ENCODE measurements around the gene HECTD2.

Gene HECTD2

DNA sequence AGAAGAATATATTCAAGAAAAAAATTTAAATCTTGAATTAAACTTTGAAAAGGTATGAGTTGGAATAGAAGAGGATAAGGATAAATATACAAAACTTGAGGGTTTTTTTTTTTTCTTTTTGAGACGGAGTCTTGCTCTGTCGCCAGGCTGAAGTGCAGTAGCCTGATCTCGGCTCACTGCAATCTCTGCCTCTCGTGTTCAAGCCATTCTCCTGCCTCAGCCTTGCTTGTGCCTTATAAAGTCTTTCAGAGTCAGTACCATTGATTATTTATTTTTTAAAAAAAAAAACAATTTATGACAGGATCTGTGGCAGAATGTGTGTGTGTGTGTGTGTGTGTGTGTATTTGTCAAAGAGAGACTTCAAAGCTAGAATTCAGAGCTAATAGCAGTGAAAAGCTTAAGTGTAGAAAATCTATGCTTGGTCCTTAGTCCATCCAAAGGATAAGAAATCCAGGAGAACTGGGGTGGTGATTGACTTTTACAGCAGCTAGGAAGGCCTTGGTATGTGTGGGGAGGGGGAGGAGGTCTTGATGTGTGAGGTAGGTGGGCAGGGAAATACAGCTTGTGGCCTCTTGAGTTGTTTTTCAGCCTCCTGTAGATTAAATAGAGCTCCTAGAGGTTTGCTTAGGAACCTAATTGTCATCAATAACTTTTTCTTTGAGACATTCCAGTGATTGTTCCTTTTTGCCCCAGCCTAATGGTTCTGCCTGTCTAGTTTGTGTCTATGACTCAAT is 2.4 kb downstream of the HECTD2 start:
- peaks cover 60% of the 10 kb centered on the region for H3K79me2 ChIP-seq (ENCODE audit: control insufficient read depth, insufficient read depth, low read length, unreplicated experiment)
- H3K27ac ChIP-seq (ENCODE audit: low read depth, low read length), result no peak overlapping the region
- peaks cover 17% of the 10 kb centered on the region for H3K4me1 ChIP-seq (ENCODE audit: control insufficient read depth, insufficient read depth, low read length, unreplicated experiment)
- no peak overlapping the region for H2AFZ ChIP-seq (ENCODE audit: low read length, unreplicated experiment)
- H3K36me3 ChIP-seq (ENCODE audit: insufficient read depth, low read length), result no peaks in the 10 kb centered on the region
- H3K4me3 ChIP-seq (ENCODE audit: low read depth, low read length), result no peak overlapping the region; the same call in 1 of the 2 replicates
- H3K27me3 ChIP-seq (ENCODE audit: insufficient read depth, low read length), result no peaks in the 10 kb centered on the region

DNA sequence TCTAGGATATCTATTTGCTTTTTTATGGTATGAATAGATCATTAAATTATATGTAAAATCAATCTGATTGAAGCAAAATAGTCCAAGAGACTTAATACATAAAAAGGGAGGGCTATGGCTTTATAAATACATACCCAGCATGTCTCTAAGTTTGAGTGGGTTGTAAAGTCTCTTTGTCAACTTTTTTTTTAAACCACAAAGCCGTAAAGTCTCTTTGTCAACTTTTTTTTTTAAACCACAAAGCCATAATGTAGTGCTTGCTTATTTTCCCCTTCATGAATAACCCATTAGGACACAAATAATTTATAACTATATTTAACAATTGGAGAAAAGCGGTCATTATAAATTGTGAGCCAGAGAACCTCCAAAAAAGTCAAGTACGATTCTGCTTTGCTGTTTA is 5.7 kb downstream of the HECTD2 start:
- Histone ChIP-seq H3K4me1 (ENCODE audit: control insufficient read depth, insufficient read depth, low read length, unreplicated experiment) (peaks cover 21% of the 10 kb centered on the region), H3K4me3 (ENCODE audit: low read depth, low read length) (no peak overlapping the region), H3K79me2 (ENCODE audit: control insufficient read depth, insufficient read depth, low read length, unreplicated experiment) (peaks cover 69% of the 10 kb centered on the region), H3K27ac (ENCODE audit: low read depth, low read length) (no peak overlapping the region), H2AFZ (ENCODE audit: low read length, unreplicated experiment) (no peak overlapping the region), H3K27me3 (ENCODE audit: insufficient read depth, low read length) (no peaks in the 10 kb centered on the region), H3K36me3 (ENCODE audit: insufficient read depth, low read length) (no peaks in the 10 kb centered on the region)

DNA sequence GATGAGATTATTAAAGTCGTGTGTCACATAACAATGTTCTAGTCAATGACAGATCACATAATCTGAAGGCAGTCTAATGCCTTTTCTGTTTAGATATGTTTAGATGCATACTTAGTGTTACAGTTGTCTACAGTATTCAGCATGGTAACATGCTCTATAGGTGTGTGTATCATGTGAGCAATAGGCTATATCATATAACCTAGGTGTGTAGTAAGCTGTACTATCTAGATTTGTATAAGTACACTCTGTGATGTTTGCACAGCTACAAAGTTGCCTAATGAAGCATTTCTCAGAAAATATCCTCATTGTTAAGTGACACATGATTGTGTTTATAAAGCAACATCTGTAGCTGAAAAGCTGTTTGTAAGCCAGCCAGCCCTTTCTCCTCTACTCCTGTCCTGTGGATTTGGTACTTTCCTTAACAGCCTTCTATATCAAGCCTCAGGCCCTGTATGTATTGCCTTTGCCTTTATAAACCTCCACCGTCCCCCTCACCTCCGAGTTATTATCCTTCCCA is 6.3 kb downstream of the HECTD2 start:
- Histone ChIP-seq H3K4me1 (ENCODE audit: control insufficient read depth, insufficient read depth, low read length, unreplicated experiment) (peaks cover 23% of the 10 kb centered on the region), H3K27me3 (ENCODE audit: insufficient read depth, low read length) (no peaks in the 10 kb centered on the region), H3K79me2 (ENCODE audit: control insufficient read depth, insufficient read depth, low read length, unreplicated experiment) (peaks cover 63% of the 10 kb centered on the region), H3K36me3 (ENCODE audit: insufficient read depth, low read length) (no peaks in the 10 kb centered on the region), H3K27ac (ENCODE audit: low read depth, low read length) (no peak overlapping the region), H3K4me3 (ENCODE audit: low read depth, low read length) (no peak overlapping the region), H2AFZ (ENCODE audit: low read length, unreplicated experiment) (no peak overlapping the region)

DNA sequence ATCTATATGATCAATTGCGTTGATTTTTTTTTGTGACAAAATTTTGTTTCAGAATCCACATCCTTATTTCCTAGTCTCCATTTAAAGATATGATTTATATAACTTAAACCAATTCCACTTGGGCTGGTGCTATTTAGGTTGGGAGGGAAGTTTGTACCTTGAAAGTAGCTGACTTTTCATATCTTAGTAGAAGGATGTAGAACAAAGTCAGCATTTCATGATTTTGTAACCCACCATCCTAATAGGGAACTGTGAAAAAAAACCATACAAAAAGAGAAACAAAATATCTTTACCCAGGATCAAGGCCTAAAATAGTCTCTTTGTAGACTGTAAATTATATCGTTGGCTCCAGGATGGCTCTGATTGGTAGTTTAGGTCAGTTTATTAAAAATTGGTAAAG is 8.3 kb downstream of the HECTD2 start:
- no peaks in the 10 kb centered on the region for H3K27me3 ChIP-seq (ENCODE audit: insufficient read depth, low read length)
- H3K27ac ChIP-seq (ENCODE audit: low read depth, low read length), result no peak overlapping the region
- peaks cover 17% of the 10 kb centered on the region for H3K4me1 ChIP-seq (ENCODE audit: control insufficient read depth, insufficient read depth, low read length, unreplicated experiment)
- H2AFZ ChIP-seq (ENCODE audit: low read length, unreplicated experiment), result no peak overlapping the region
- H3K4me3 ChIP-seq (ENCODE audit: low read depth, low read length), result no peak overlapping the region
- H3K79me2 ChIP-seq (ENCODE audit: control insufficient read depth, insufficient read depth, low read length, unreplicated experiment), result peaks cover 62% of the 10 kb centered on the region
- H3K36me3 ChIP-seq (ENCODE audit: insufficient read depth, low read length), result no peaks in the 10 kb centered on the region

DNA sequence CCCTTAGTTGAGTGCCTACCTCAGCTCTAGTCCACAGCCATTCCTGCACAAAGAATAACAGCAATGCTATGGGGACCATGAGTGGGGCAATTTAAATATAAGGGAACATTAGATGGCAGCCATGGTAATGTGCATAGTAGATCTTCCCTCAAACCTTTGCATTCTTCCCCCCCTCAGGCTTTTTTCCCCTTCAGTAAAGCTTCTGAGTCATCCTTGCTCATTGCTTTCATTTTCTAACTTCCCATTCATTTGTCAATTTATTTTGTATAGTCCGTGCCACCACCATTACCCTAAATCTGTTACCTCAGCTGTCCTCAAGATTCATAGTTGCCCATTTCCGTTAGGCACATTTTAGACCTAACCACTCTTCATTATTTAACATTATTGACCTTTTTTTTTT is 10.7 kb downstream of the HECTD2 start:
- peaks cover 42% of the 10 kb centered on the region for H3K79me2 ChIP-seq (ENCODE audit: control insufficient read depth, insufficient read depth, low read length, unreplicated experiment)
- H3K4me3 ChIP-seq (ENCODE audit: low read depth, low read length), result peak overlapping the region; percentile 53
- peaks cover 11% of the 10 kb centered on the region for H3K4me1 ChIP-seq (ENCODE audit: control insufficient read depth, insufficient read depth, low read length, unreplicated experiment)
- no peaks in the 10 kb centered on the region for H3K27me3 ChIP-seq (ENCODE audit: insufficient read depth, low read length)
- peak overlapping the region; percentile 28; the same call in 1 of the 2 replicates for H3K27ac ChIP-seq (ENCODE audit: low read depth, low read length)
- no peak overlapping the region for H2AFZ ChIP-seq (ENCODE audit: low read length, unreplicated experiment)
- H3K36me3 ChIP-seq (ENCODE audit: insufficient read depth, low read length), result no peaks in the 10 kb centered on the region

- Histone ChIP-seq H3K79me2 (ENCODE audit: control insufficient read depth, insufficient read depth, low read length, unreplicated experiment) (peaks cover 34% of the 10 kb centered on the region), H3K4me3 (ENCODE audit: low read depth, low read length) (no peak overlapping the region), H3K27ac (ENCODE audit: low read depth, low read length) (no peak overlapping the region), H3K4me1 (ENCODE audit: control insufficient read depth, insufficient read depth, low read length, unreplicated experiment) (peaks cover 11% of the 10 kb centered on the region), H3K27me3 (ENCODE audit: insufficient read depth, low read length) (no peaks in the 10 kb centered on the region), H3K36me3 (ENCODE audit: insufficient read depth, low read length) (0 out of 2 replicates have a peak, but pooled peaks cover 4% of the 10 kb centered on the region), H2AFZ (ENCODE audit: low read length, unreplicated experiment) (no peak overlapping the region)
These were observed 12.8 kb downstream of the HECTD2 start for GRCh38 chr10:91422915-91423314.

- H3K4me1 ChIP-seq (ENCODE audit: control insufficient read depth, insufficient read depth, low read length, unreplicated experiment), result peaks cover 11% of the 10 kb centered on the region
- H2AFZ ChIP-seq (ENCODE audit: low read length, unreplicated experiment), result no peak overlapping the region
- H3K27ac ChIP-seq (ENCODE audit: low read depth, low read length), result no peak overlapping the region
- H3K36me3 ChIP-seq (ENCODE audit: insufficient read depth, low read length), result 0 out of 2 replicates have a peak, but pooled peaks cover 4% of the 10 kb centered on the region
- H3K27me3 ChIP-seq (ENCODE audit: insufficient read depth, low read length), result no peaks in the 10 kb centered on the region
- no peak overlapping the region for H3K4me3 ChIP-seq (ENCODE audit: low read depth, low read length)
- H3K79me2 ChIP-seq (ENCODE audit: control insufficient read depth, insufficient read depth, low read length, unreplicated experiment), result peaks cover 28% of the 10 kb centered on the region
These were observed 13.9 kb downstream of the HECTD2 start for GRCh38 chr10:91424016-91424415.

DNA sequence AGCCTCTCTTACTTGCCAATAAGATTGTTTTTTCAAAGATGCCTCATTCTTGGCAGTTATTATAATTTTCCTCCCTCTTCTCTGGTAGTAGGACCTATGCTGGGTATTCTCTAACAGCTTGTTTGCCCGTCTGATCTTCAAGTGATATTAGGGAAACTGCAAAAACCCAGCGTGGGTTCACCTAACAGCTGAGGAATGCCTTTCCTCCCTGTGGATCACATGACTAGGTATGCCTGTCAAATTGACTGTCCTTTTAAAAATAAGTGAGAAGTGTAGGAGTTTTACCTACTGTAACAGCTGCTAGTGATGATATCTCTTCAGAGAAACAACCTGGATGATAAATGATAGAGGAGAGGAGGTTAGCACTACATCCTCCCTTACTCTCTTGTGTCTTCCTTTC is 22.0 kb downstream of the HECTD2 start:
- Histone ChIP-seq H2AFZ (ENCODE audit: low read length, unreplicated experiment) (no peak overlapping the region), H3K4me3 (ENCODE audit: low read depth, low read length) (no peak overlapping the region)

DNA sequence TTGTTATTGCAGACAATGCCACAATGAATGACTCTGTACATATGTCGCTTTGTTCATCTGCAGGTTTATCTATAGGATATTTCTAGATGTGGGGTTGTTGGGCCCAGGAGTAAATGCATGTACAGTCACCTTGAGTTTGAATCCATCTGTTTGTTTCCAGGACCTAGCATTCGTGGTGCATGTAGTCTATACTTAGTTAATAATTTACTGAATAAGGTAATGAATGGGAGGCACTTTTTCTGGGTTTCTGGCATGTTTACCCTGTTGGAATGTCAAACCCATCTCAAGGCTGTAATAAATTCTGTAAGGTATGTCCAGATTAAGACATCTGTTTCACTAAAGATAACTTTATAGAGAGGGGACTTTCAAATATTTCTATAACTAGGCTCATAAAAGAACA is 23.5 kb downstream of the HECTD2 start:
- peak overlapping the region; percentile 64; the same call in 1 of the 2 replicates for H3K27ac ChIP-seq (ENCODE audit: low read depth, low read length)
- H2AFZ ChIP-seq (ENCODE audit: low read length, unreplicated experiment), result no peak overlapping the region

More for the DNA sequence above, 22.0 kb downstream of the HECTD2 start:
- no peaks in the 10 kb centered on the region for H3K36me3 ChIP-seq (ENCODE audit: insufficient read depth, low read length)
- no peak overlapping the region for H3K27ac ChIP-seq (ENCODE audit: low read depth, low read length)
- H3K27me3 ChIP-seq (ENCODE audit: insufficient read depth, low read length), result no peaks in the 10 kb centered on the region
- no peaks in the 10 kb centered on the region for H3K79me2 ChIP-seq (ENCODE audit: control insufficient read depth, insufficient read depth, low read length, unreplicated experiment)
- H3K4me1 ChIP-seq (ENCODE audit: control insufficient read depth, insufficient read depth, low read length, unreplicated experiment), result peaks cover 10% of the 10 kb centered on the region

DNA sequence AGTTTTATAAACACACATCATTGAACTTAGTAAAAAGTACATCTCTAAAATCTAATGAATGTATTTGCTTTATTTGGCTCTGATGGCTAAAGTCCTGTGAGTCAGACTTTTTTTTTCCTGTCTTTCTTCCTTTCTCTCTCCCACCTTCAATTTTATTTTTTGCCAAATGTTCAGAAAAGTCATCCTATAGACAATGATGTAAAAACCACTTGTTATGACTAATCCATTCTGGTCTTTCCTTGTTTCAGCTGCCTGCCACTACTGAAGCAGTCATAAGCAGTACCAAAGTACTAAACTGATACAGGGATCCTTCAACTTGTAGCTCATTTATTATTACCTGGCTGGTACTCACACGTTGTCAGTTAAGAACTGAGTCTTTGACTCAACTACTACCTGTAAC is 23.9 kb downstream of the HECTD2 start:
- H3K36me3 ChIP-seq (ENCODE audit: insufficient read depth, low read length), result no peaks in the 10 kb centered on the region; the same call in 1 of the 2 replicates
- H3K79me2 ChIP-seq (ENCODE audit: control insufficient read depth, insufficient read depth, low read length, unreplicated experiment), result no peaks in the 10 kb centered on the region
- peaks cover 10% of the 10 kb centered on the region for H3K4me1 ChIP-seq (ENCODE audit: control insufficient read depth, insufficient read depth, low read length, unreplicated experiment)
- H3K27ac ChIP-seq (ENCODE audit: low read depth, low read length), result peak overlapping the region; percentile 64
- H3K27me3 ChIP-seq (ENCODE audit: insufficient read depth, low read length), result no peaks in the 10 kb centered on the region
- H2AFZ ChIP-seq (ENCODE audit: low read length, unreplicated experiment), result no peak overlapping the region
- H3K4me3 ChIP-seq (ENCODE audit: low read depth, low read length), result no peak overlapping the region

More for the DNA sequence above, 23.5 kb downstream of the HECTD2 start:
- H3K79me2 ChIP-seq (ENCODE audit: control insufficient read depth, insufficient read depth, low read length, unreplicated experiment), result no peaks in the 10 kb centered on the region
- H3K36me3 ChIP-seq (ENCODE audit: insufficient read depth, low read length), result no peaks in the 10 kb centered on the region; the same call in 1 of the 2 replicates
- no peak overlapping the region for H3K4me3 ChIP-seq (ENCODE audit: low read depth, low read length)
- H3K4me1 ChIP-seq (ENCODE audit: control insufficient read depth, insufficient read depth, low read length, unreplicated experiment), result peaks cover 10% of the 10 kb centered on the region
- no peaks in the 10 kb centered on the region for H3K27me3 ChIP-seq (ENCODE audit: insufficient read depth, low read length)

GRCh38 chr10:91435241-91435640 is 25.1 kb downstream of the HECTD2 start:
- Histone ChIP-seq H3K27me3 (ENCODE audit: insufficient read depth, low read length) (no peaks in the 10 kb centered on the region), H3K27ac (ENCODE audit: low read depth, low read length) (no peak overlapping the region)

More at GRCh38 chr10:91435241-91435640, 25.1 kb downstream of the HECTD2 start:
- Histone ChIP-seq H3K36me3 (ENCODE audit: insufficient read depth, low read length) (no peaks in the 10 kb centered on the region; the same call in 1 of the 2 replicates), H3K4me3 (ENCODE audit: low read depth, low read length) (no peak overlapping the region), H2AFZ (ENCODE audit: low read length, unreplicated experiment) (no peak overlapping the region), H3K4me1 (ENCODE audit: control insufficient read depth, insufficient read depth, low read length, unreplicated experiment) (peaks cover 10% of the 10 kb centered on the region), H3K79me2 (ENCODE audit: control insufficient read depth, insufficient read depth, low read length, unreplicated experiment) (no peaks in the 10 kb centered on the region)

Measured in ACC112 (cell line).